22Rv1 (cell line): ENCODE measurements around the gene EPN2.

ENCODE experiments used
- H3K27ac ChIP-seq: fragments of 450-650 bp; 2 replicates; pipeline ENCODE4 v1.5.1; 2017
- CTCF ChIP-seq: fragments of 450-650 bp; IDR thresholded peaks from 2 replicates; pipeline ENCODE4 v1.5.1; 2017; ENCODE audit warnings: mild to moderate bottlenecking
- ZFX ChIP-seq: fragments of 450-650 bp; IDR thresholded peaks from 2 replicates; pipeline ENCODE4 v1.6.1; 2017; ENCODE audit warnings: antibody characterized with exemption, borderline replicate concordance

EPN2 gene

DNA sequence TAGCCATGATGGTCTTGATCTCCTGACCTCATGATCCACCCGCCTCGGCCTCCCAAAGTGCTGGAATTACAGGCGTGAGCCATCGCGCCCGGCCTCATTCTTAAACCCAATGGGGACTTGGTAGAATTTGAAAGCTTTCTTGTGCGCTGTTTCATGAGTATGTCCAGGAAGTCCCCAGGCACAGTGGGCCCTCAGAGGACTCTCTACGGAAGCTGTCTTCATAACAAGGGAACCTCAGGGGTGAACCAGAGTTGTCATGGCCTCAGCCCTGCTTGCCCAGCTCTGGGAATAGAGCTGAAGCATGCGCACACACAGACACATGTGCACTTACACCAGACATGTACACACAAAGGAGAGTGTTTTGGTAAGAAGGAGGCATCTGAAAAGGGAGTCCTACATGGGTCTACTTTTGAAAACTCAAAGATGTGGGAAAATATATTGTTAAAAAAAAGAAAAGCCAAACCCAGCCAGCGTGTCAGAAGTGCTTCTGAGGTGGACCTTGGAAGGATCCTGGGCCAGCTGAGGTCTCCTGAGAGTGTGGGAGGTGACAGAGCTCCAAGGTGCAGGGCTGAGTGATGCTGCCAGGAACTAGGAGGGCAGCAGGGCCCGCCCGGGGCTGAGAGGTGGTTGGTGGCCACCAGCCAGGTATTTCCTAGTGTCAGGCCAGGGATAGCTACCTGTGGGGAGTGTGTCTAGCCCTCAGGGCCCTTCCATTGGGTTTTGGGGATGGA is 54.6 kb downstream of the EPN2 start:
- no peak for TF ChIP-seq ZFX
- TF ChIP-seq CTCF: no peak
- H3K27ac ChIP-seq: no peak overlapping the region

- no peak overlapping the region for H3K27ac ChIP-seq
- TF ChIP-seq ZFX (no peak), CTCF (no peak)
Measured at GRCh38 chr17:19292377-19292711, 55.2 kb downstream of the EPN2 start.

DNA sequence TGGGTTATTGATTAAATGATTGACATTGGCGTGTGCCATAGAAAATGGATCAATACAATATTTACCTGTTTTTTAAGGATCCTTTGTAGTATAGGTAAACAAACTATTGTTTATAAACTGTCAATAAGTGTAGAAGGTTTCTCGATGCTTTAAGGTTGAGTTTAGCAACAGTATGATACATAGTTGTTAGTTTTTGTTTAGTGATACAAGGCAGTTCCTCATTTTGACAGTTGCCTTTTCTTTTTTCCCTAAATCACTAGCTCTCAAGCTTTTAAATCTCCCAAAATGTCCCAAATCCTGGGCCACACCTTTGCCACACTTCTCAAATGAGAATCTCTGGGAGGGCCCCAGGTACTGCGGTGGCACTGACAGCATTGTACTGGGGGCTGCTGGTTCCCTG is 57.3 kb downstream of the EPN2 start:
- H3K27ac ChIP-seq: no peak overlapping the region
- no peak for TF ChIP-seq ZFX
- TF ChIP-seq CTCF: no peak

DNA sequence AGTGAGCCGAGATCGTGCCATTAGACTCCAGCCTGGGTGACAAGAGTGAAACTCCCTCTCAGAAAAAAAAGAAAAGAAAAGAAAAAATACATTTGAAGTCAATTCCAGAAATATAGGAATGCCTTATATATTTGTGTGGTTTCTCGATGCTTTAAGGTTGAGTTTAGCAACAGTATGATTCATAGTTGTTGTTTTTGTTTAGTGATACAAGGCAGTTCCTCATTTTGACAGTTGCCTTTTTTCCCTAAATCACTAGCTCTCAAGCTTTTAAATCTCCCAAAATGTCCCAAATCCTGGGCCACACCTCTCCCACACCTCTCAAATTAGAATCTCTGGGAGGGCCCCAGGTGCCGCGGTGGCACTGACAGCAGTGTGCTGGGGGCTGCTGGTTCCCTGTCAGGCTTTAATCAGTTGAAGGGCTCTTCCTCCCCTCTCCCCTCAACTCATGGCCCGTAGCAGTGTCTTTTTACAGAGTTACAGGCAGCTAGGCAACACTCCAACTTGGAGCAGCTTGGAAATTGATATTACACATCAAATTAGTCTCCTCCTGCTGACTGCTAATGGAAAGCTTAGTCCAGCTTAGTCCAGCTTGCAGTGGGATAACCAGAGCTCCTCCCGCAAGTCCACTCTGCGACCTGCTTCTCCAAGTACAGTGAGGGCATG is 58.4 kb downstream of the EPN2 start:
- TF ChIP-seq ZFX (no peak), CTCF (no peak)
- H3K27ac ChIP-seq: no peak overlapping the region

DNA sequence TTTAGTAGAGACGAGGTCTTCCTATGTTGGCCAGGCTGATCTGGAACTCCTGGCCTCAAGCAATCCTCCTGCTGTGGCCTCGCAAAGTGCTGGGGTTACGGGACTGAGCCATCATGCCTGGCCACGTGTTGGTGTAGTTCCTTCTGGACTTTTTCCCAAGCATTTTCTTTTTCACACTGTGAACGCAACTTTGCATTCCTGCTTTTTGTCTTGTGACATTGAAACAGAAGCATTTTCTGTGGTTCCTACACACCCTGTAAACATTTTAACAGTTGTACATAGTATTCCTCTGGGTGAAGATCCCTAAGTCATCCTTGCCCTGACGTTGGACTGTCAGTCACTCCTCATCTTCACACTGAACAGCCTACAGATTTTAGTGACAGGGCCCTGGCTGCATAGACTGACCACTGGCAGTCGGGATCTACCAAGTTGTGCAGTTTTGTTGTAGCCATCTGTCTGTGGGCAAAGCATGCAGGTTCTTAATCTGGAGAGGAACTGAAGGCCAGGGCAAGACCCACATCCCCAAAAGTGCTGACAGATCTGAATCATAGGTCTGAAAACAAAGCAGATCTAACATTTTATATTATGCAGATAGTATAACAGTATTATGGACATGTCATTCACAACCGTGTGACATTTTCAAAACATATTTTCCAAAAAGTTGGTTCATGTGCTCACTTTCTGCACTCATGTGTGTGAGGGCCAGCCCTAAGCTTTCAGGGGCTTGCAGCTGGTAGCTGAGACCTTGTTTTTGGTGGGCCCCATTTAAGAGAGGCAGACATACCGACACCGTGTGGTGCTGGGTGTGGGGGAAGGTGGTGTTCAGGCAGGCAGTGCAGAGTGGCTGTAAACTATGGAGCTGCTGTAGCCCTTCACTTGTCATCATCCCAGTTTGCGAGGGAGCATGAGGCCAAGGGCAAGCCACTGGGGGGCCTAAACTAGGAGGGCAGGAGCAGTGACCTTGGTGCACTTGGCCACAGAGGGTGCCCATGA is 59.9 kb downstream of the EPN2 start:
- TF ChIP-seq CTCF: no peak
- no peak for TF ChIP-seq ZFX
- no peak overlapping the region for H3K27ac ChIP-seq

GRCh38 chr17:19298569-19299213 is 61.5 kb downstream of the EPN2 start:
- TF ChIP-seq ZFX: no peak
- no peak for TF ChIP-seq CTCF
- H3K27ac ChIP-seq: no peak overlapping the region
